Measurements from ENCODE around the gene UBL3.

Gene UBL3

GRCh38 chr13:29805994-29806979 lies 44.1 kb downstream of the UBL3 start:
- no peak overlapping the region for H3K4me3 ChIP-seq (replicated peaks in 1 of 2; ENCODE audit: low read depth in 2 of 2, low read length in 2 of 2)
- DNase-seq (ENCODE audit: low read depth in 2 of 2) = no peak
- no peak for TF ChIP-seq CTCF (IDR thresholded peaks at IDR 0.05; ENCODE audit: low read depth, low read length)

- H3K4me3 ChIP-seq (replicated peaks in 1 of 2; ENCODE audit: low read depth in 2 of 2, low read length in 2 of 2) = no peak overlapping the region
- no peak for TF ChIP-seq CTCF (IDR thresholded peaks at IDR 0.05; ENCODE audit: low read depth, low read length)
- DNase-seq (ENCODE audit: low read depth in 2 of 2) = no peak
Observed at GRCh38 chr13:29803221-29803620, 47.2 kb downstream of the UBL3 start.

- DNase-seq (ENCODE audit: low read depth in 2 of 2) = peak; percentile 8 to 12
- H3K4me3 ChIP-seq (replicated peaks in 1 of 2; ENCODE audit: low read depth in 2 of 2, low read length in 2 of 2) = no peak overlapping the region
- TF ChIP-seq CTCF (IDR thresholded peaks at IDR 0.05; ENCODE audit: low read depth, low read length) = no peak
Observed at GRCh38 chr13:29802621-29803020, 47.8 kb downstream of the UBL3 start.

- H3K4me3 ChIP-seq (replicated peaks in 1 of 2; ENCODE audit: low read depth in 2 of 2, low read length in 2 of 2) = no peak overlapping the region
- DNase-seq (ENCODE audit: low read depth in 2 of 2) = peak; percentile 7 to 11
- TF ChIP-seq CTCF (IDR thresholded peaks at IDR 0.05; ENCODE audit: low read depth, low read length) = no peak
Observed at GRCh38 chr13:29801737-29802305, 48.6 kb downstream of the UBL3 start.

GRCh38 chr13:29801102-29801501 lies 49.3 kb downstream of the UBL3 start:
- no peak for TF ChIP-seq CTCF (IDR thresholded peaks at IDR 0.05; ENCODE audit: low read depth, low read length)
- H3K4me3 ChIP-seq (replicated peaks in 1 of 2; ENCODE audit: low read depth in 2 of 2, low read length in 2 of 2) = no peak overlapping the region
- no peak for DNase-seq (ENCODE audit: low read depth in 2 of 2)

- no peak for DNase-seq (ENCODE audit: low read depth in 2 of 2)
- TF ChIP-seq CTCF (IDR thresholded peaks at IDR 0.05; ENCODE audit: low read depth, low read length) = no peak
- no peak overlapping the region for H3K4me3 ChIP-seq (replicated peaks in 1 of 2; ENCODE audit: low read depth in 2 of 2, low read length in 2 of 2)
Observed at GRCh38 chr13:29800687-29801086, 49.7 kb downstream of the UBL3 start.
